Ascending aorta (tissue), 2 donors: ENCODE results near the gene MYO1B. TPM values are rescaled to one million over a fixed set of nuclear protein-coding genes. Genes with fewer than 3 reads are reported as not detected.
"Not testable (repeated sequence)": the region's sequence is repeated elsewhere in the genome, so short reads cannot be mapped to it uniquely, and the experiment has no call there.

Source experiments
- DNase-seq, 2 donors: peaks; one replicate each; pipeline ENCODE4 v3.0.0-alpha.2; 2019; ENCODE audit warnings: low spot score in 2 of 2
- H3K27ac ChIP-seq, 2 donors: fragments of 200-600 bp; sonication (generic); one replicate each; pipeline ENCODE4 v1.5.1; 2016 to 2017; ENCODE audit warnings: mild to moderate bottlenecking in 1 of 2
- H3K27me3 ChIP-seq: fragments of 200-600 bp; sonication (generic); one replicate; pipeline ENCODE4 v1.5.1; 2017
- H3K36me3 ChIP-seq, 2 donors: fragments of 200-600 bp; sonication (generic); one replicate each; pipeline ENCODE4 v1.5.1; 2016
- H3K4me1 ChIP-seq, 2 donors: fragments of 200-600 bp; sonication (generic); one replicate each; pipeline ENCODE4 v1.5.1; 2016 to 2017; ENCODE audit warnings: mild to moderate bottlenecking in 1 of 2
- H3K4me3 ChIP-seq, 2 donors: fragments of 200-600 bp; sonication (generic); one replicate each; pipeline ENCODE4 v1.5.1; 2016 to 2017; ENCODE audit warnings: mild to moderate bottlenecking in 1 of 2
- H3K9me3 ChIP-seq, 2 donors: fragments of 200-600 bp; sonication (generic); one replicate each; pipeline ENCODE4 v1.5.1; 2016
- intact Hi-C: fragments of 100-400 bp; cut with DNase I; formaldehyde crosslinking; loops from one replicate; pipeline ENCODE4 v1.15.1; 2023
- total RNA-seq: library from RNA; depleted of rRNA; stranded (reverse); fragments of >200 nt; gene quantifications from one replicate; pipeline ENCODE4 v1.1.0, GENCODE V29; 2016
- TF ChIP-seq, protein P1 (sequence below), 3 experiments: fragments of 200-600 bp in 2 of 3; fragments of 450-650 bp in 1 of 3; sonication (generic) in 2 of 3; IDR thresholded peaks; one replicate each; pipeline ENCODE4 v1.5.1; 2016 to 2019; ENCODE audit warnings: antibody characterized with exemption in 3 of 3, mild to moderate bottlenecking in 1 of 3, moderate library complexity in 1 of 3

Gene MYO1B
- total RNA-seq, 1 donor from 2014 or later: 27.4 TPM

DNA sequence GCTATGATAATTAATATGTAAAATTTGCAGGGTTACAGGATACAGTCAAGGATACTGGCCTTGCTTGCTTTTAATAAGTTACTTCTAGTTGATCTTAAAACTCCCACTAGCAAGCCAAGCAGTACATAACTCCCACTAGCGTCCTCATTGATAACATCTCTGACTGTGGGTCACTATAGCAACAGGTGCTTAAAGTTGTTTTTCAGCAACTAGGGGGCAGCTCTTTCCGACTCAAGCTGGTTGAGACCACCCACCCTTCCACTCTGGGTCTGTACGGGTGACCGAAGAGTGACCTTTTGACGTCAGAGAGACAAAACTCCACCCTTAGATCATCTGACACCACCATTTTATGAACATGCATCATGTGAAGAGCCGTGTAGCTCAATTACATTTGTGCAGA is 208.6 kb downstream of the MYO1B start:
- no peak for DNase-seq
- Histone ChIP-seq H3K36me3 (no peaks in the 10 kb centered on the region), H3K4me1 (no peaks in the 10 kb centered on the region), H3K4me3 (no peak overlapping the region), H3K9me3 (no peaks in the 10 kb centered on the region), H3K27me3 (no peaks in the 10 kb centered on the region), H3K27ac (no peak overlapping the region)
- intact Hi-C loops: no loop called here
- TF ChIP-seq, protein P1, sequence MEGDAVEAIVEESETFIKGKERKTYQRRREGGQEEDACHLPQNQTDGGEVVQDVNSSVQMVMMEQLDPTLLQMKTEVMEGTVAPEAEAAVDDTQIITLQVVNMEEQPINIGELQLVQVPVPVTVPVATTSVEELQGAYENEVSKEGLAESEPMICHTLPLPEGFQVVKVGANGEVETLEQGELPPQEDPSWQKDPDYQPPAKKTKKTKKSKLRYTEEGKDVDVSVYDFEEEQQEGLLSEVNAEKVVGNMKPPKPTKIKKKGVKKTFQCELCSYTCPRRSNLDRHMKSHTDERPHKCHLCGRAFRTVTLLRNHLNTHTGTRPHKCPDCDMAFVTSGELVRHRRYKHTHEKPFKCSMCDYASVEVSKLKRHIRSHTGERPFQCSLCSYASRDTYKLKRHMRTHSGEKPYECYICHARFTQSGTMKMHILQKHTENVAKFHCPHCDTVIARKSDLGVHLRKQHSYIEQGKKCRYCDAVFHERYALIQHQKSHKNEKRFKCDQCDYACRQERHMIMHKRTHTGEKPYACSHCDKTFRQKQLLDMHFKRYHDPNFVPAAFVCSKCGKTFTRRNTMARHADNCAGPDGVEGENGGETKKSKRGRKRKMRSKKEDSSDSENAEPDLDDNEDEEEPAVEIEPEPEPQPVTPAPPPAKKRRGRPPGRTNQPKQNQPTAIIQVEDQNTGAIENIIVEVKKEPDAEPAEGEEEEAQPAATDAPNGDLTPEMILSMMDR (IDR thresholded peaks at IDR 0.05): no peak

DNA sequence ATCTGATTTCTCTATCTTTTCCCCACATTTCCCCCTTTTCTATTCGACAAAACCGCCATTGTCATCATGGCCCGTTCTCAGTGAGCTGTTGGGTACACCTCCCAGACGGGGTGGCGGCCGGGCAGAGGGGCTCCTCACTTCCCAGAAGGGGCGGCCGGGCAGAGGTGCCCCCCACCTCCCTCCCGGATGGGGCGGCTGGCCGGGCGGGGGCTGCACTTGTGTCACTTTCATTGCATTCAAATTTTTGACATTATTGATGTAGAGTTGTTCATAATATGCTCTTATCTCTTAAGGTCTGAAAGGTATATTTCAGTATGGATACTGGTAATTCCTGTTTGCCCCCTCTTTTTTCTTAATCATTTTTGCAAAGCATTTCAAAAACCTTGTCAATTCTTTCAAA is 211.3 kb downstream of the MYO1B start:
- H3K4me1 ChIP-seq, DNase-seq, H3K4me3 ChIP-seq, H3K9me3 ChIP-seq, intact Hi-C loops, H3K27ac ChIP-seq, H3K27me3 ChIP-seq, H3K36me3 ChIP-seq: not testable (repeated sequence)

DNA sequence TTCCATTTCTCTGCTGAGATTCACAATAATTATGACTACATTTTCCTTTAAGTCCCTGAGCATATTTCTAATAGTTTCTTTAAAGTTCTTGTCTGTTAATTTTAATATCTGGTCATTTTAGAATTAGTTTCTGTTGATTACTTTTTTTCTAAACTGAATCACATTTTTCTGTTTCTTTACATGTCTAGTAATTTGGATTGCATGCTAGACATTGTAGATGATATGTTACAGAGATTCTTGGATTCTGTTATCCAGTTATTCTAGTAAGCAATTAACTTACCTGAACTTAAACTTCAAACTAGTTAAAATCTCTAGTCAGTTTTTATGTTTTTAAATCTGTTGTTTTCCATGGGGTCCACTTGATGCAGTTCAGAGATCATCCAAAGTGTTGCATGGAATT is 214.0 kb downstream of the MYO1B start:
- no peaks in the 10 kb centered on the region for H3K36me3 ChIP-seq
- intact Hi-C loops: no loop called here
- TF ChIP-seq, protein P1 (IDR thresholded peaks at IDR 0.05): no peak

DNA sequence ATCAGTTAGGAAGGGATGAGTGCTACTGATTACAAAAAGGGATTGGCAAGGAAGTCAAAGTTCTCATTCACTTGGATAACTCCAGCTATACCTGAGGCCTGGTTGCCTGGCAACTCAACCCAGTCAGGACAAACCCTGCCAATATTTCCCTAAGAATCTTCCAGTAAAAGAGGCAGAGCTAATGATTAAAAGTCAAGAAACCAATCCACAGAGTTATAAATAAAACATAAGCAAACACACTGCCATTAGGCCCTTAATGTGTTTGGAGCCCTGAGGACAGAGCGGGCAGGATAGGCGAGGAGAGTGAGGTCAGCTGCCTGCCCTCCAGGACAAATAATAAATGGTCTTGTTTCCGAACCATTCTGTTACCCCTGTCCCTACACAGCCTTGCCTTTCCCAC is 217.2 kb downstream of the MYO1B start:
- no peaks in the 10 kb centered on the region for H3K27me3 ChIP-seq
- no peak overlapping the region for H3K4me3 ChIP-seq
- TF ChIP-seq, protein P1 (IDR thresholded peaks at IDR 0.05): no peak
- H3K9me3 ChIP-seq: no peaks in the 10 kb centered on the region
- peaks cover 0 to 11% of the 10 kb centered on the region in 2 donors for H3K4me1 ChIP-seq
- intact Hi-C loops: no loop called here
- no peaks in the 10 kb centered on the region for H3K36me3 ChIP-seq
- DNase-seq: no peak
- H3K27ac ChIP-seq: no peak overlapping the region

More for the DNA sequence above, 214.0 kb downstream of the MYO1B start:
- Histone ChIP-seq H3K4me1 (peaks cover 0 to 3% of the 10 kb centered on the region in 2 donors), H3K9me3 (no peaks in the 10 kb centered on the region), H3K27ac (no peak overlapping the region), H3K4me3 (no peak overlapping the region), H3K27me3 (no peaks in the 10 kb centered on the region)
- DNase-seq: no peak

DNA sequence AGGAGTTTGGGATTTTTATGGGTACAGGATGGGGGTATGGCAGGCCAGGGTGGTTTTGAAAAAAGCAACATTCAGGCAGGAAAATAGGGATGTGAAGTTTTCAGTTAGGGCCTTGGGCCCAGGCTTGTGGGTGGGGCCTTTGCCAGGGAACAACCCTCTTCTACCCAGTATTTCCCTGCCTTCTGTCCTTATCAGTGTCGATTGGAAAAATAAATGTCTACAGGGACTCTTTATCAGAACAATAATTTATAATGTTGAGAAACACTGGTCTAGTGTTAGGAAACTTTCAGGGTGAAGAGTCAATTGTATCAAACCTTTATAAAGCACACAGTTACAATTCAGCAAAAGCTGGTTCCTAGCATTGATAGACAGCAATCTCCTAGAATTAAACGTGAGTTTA is 218.6 kb downstream of the MYO1B start:
- TF ChIP-seq, protein P1 (IDR thresholded peaks at IDR 0.05): no peak
- Histone ChIP-seq H3K27ac (no peak overlapping the region), H3K4me3 (no peak overlapping the region), H3K36me3 (no peaks in the 10 kb centered on the region), H3K9me3 (no peaks in the 10 kb centered on the region), H3K4me1 (peaks cover 0 to 11% of the 10 kb centered on the region in 2 donors), H3K27me3 (no peaks in the 10 kb centered on the region)
- no peak for DNase-seq
- intact Hi-C loops: no loop called here

DNA sequence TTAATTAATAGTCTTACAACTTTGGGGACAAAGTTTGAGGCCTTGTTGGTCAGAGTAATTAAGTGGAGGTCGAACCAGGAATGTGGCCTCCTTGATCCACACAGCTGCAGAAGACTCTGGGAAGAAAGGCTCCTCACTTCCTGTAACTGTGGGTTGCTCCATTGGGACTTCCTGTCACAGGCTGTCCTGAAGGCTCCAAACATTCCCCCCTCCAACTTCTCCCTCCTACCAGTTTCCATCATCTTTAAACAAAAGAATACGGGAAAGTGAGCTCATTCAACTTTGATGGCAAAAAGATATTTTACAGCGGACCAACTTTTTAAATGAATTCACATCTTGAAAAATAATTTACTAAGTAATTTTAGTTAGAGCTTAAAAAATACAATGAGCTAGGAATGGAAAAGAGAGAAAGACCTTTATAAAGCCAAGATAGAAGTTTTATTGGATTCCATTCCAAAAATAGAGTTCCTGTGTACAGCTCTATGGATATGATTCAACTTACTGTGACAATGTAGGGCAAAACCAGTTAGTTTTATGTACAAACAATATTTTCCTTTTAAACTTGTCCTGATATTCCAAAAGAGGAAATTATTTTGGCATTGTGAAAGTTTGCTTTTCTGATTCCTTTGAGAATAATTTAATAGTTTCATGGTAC is 220.7 kb downstream of the MYO1B start:
- intact Hi-C loops: no loop called here
- Histone ChIP-seq H3K4me3 (no peak overlapping the region), H3K9me3 (no peaks in the 10 kb centered on the region), H3K36me3 (no peaks in the 10 kb centered on the region), H3K27me3 (no peaks in the 10 kb centered on the region), H3K4me1 (peaks cover 0 to 11% of the 10 kb centered on the region in 2 donors), H3K27ac (peak overlapping the region; percentile 62 to 67)
- TF ChIP-seq, protein P1 (IDR thresholded peaks at IDR 0.05): no peak
- no peak for DNase-seq
